ENCODE data around the gene HSPA4.
A peak's percentile ranks its signal among the peaks of the same experiment; 100 is the strongest.
"Not testable (repeated sequence)": the region's sequence is repeated elsewhere in the genome, so short reads cannot be mapped to it uniquely, and the experiment has no call there.

Gene HSPA4

DNA sequence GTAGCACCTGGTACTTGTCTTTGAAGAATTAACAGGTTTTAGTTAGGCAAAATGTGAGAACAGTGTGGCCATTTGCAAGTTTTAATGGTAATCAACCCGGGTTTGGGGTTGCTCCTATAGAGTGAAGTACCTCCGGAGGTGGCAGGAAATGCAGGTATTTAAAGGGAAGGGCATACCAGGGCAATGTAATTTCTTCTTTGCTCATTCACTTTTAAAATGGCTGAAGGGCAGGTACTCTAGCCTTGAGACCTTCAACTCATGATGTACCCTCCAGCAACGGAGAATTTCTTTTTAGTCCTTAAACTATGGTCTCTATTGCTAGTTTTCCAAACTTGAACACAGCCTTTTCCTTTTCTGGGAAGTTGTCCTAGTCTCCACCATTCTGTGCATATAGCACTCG, 1.3 kb upstream of the HSPA4 start:
- no peak for DNase-seq (ENCODE audit: low spot score)

DNA sequence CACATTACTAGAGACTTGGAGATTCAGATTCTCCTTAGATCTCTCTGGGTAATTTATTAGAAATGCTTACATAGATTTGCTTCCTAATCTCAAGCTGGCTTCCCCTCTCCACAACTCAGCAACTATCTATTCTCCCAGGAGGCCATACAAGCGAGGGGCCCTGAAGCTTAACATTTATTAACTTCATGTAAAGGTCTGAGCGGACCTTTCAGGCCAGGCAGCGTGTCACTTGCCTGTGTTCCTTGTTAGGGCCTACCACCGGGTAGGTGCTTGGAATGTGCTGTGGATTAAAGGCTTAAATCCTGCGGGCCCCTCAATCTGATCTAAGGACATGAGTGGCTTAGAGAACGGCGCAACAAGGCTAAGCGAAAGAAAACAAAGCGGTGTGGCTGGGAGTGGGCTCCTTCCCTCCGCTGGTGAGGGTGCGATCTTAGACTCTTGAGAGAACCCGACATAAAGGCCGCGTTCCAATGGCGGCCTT, 712 bp upstream of the HSPA4 start:
- peak; percentile 9 for DNase-seq (ENCODE audit: low spot score)

DNA sequence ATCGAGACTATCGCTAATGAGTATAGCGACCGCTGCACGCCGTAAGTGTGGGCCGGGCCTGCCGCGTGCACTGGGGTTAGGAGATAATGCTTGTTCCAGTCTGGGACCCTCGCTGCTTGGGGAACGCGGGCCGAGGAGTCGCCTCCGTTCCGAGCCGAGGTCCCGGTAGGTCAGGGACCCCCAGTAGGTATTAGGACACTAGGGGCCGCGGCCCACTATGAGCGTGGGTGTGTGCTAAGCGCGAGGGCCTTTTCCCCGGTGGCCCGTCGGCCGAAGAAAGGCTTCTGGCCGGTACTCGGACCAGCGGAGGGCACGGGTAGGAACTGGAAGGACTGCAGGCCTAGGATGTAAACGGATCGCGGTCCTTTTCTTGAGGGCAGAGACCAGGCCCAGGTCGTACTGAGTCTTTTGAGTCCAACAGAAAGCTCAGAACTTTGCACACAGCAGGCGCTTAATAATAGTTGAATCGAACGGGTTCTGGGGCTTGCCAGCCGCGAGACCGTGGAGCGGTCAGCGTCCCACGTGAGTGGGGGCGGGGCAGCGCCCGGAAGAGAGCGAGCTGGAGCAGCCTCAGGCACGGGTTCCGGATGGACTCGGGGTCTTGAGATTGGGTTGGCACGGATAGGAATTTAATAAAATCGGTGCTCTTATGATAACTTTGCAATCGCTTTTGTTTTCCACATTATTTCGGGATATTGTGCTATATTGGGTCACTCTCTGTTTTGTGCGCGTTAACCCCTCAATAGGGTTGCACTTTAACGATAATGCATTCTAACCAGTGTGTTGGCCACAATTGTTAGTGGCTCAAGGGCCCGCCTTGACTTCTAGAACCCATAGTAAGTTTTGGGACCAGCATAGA, 733 bp downstream of the HSPA4 start:
- DNase-seq (ENCODE audit: low spot score): peak; percentile 58

- no peak for DNase-seq (ENCODE audit: low spot score)
Observed at GRCh38 chr5:133053448-133053847, 1.6 kb downstream of the HSPA4 start.

DNA sequence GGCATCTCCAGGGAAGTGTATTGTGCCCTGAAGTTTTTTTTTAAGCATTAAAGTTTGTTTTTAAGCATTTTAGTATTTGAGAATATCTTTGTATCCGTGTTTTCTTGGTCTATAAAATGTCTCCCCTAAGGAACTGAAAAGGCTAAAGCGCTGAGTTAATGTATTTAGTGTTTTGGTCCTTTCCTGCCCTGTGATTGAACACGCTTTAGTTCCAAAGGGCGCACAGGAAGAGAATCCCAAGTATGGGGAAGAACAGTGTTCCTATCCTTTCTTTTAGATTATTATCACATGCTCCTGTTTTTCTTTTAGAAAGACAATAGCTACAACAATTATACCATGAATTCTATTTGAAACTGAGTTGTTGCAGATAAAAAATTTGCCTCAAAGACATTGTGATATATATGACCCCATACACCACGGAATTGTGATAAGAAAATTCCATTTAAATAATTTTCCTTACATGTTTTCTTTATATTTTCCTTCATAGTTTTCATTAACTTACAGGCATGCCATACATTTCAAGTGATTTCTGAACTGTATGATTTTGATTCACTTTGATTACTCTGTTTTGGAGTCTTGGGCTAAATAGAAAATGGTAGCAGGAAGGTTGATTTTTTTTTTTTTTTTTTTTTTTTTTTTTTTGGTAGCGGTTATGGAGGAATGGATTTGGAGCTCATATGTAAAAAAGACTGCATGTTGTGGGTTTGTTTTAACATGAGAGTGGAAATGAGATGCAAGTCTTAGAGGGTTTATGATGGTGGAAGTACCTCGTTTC, 3.1 kb downstream of the HSPA4 start:
- DNase-seq (ENCODE audit: low spot score): no peak

GRCh38 chr5:133056891-133057290, 5.1 kb downstream of the HSPA4 start:
- DNase-seq (ENCODE audit: low spot score): no peak

GRCh38 chr5:133059621-133060020, 7.8 kb downstream of the HSPA4 start:
- DNase-seq (ENCODE audit: low spot score): no peak

GRCh38 chr5:133062276-133062675, 10.5 kb downstream of the HSPA4 start:
- no peak for DNase-seq (ENCODE audit: low spot score)

DNA sequence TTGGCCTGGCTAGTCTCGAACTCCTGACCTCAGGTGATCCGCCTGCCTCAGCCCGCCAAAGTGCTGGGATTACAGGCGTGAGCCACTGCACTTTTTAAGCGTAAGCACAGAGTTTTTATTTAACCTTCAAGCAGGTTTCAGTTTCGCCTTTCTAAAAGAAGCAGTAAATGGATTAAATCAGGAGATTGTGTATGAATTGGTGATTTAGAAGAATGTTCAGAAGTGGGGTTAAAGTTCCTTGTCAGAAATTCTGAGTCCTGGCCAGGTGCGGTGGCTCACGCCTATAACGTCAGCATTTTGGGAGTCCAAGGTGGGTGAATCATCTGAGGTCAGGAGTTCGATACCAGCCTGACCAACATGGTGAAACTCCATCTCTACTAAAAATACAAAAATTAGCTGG, 12.2 kb downstream of the HSPA4 start:
- no peak for DNase-seq (ENCODE audit: low spot score)

GRCh38 chr5:133065471-133065870, 13.7 kb downstream of the HSPA4 start:
- DNase-seq (ENCODE audit: low spot score): no peak

GRCh38 chr5:133066045-133066444, 14.2 kb downstream of the HSPA4 start:
- DNase-seq (ENCODE audit: low spot score): no peak

- DNase-seq (ENCODE audit: low spot score): no peak
Observed at GRCh38 chr5:133072021-133072420, 20.2 kb downstream of the HSPA4 start.

DNA sequence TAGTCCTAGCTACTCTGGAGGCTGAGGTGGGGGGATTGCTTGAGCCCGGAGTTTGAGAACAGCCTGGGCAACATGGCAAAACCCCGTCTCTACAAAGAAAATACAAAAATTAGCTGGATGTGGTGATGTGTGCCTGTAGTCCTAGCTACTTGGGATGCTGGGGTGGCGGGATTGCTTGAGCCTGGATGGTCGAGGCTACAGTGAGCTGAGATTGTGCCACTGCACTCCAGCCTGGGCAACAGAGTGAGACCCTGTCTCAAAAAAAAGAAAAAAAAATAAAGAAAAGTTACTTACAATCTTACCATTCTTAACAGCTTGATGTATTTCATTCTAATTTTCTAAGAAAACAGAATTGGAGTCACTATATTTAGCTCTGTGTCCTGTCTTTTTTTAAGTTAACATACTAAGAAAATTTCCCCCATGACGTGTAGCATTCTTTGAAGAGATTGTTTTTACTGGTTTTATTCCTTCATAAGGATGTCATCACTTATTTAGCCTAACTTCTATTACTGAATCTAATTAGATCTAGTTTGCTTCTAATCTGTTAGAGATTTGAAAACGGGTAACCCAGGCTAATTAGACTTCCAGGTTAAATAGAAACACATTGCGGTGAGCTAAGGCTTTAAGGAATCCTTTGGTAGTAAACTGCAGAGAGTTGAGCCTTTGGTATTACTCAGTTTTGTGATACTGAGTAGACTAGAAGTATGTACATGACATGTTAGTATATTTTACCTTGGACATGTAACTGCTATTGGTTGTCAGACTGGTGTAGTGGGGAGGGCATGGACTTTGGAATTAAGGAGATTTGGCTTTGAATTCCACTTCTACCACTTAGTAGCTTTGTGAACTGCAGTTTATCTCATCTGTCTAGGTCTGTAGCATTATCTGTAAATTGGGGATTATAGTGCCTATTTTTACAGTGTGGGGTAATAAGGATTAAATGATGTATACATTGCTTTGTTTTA, 24.0 kb downstream of the HSPA4 start:
- no peak for DNase-seq (ENCODE audit: low spot score)

GRCh38 chr5:133079048-133079447, 27.2 kb downstream of the HSPA4 start:
- no peak for DNase-seq (ENCODE audit: low spot score)

DNA sequence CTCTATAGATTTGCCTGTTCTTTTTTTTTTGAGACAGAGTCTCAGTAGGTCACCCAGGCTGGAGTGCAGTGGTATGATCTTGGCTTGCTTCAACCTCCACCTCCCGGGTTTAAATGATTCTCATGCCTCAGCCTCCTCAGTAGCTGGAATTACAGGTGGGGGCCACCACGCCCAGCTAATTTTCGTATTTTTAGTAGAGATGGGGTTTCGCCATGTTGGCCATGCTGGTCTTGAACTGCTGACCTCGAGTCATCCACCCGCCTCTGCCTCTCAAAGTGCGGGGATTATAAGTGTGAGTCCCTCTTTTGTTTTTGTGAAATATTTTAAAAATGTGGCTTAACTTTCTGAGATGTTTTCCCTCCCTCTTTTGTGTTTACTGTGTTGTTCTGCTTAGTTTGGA, 29.2 kb downstream of the HSPA4 start:
- DNase-seq (ENCODE audit: low spot score): no peak

GRCh38 chr5:133081703-133082102, 29.9 kb downstream of the HSPA4 start:
- no peak for DNase-seq (ENCODE audit: low spot score)

- DNase-seq (ENCODE audit: low spot score): no peak
Observed at GRCh38 chr5:133082128-133082527, 30.3 kb downstream of the HSPA4 start.

DNA sequence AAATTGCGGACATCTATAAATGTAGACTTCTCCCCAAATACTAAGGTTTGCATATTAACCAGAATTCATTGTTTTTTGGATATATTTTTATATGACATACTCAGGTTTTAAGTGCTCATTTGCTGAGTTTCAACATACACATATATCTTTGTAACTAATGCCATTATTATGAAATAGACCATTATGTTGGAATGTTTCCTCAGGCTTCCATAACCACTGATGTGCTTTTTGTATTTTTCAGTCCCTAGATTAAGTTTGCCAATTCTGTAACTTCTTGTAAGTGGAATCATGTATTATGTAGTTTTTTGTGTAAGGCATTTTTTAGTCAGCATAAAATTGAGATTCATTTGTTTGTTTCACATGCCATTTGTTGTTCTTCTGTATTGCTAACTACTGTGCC, 32.1 kb downstream of the HSPA4 start:
- no peak for DNase-seq (ENCODE audit: low spot score)

DNA sequence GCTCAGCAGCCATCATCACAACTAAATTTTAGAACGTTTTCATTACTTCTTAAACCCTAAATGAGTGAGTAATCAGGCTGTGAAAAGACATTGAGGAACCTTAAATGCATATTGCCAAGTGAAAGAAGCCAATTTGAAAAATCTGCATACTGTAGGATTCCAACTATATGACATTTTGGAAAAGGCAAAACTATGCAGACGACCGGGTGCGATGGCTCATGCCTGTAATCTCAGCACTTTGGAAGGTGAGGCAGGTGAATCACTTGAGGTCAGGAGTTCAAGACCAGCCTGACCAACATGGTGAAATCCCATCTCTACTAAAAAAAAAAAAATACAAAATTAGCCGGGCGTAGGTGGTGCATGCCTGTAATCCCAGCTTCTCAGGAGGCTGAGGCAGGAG, 33.4 kb downstream of the HSPA4 start:
- not testable (repeated sequence) for DNase-seq (ENCODE audit: low spot score)

DNA sequence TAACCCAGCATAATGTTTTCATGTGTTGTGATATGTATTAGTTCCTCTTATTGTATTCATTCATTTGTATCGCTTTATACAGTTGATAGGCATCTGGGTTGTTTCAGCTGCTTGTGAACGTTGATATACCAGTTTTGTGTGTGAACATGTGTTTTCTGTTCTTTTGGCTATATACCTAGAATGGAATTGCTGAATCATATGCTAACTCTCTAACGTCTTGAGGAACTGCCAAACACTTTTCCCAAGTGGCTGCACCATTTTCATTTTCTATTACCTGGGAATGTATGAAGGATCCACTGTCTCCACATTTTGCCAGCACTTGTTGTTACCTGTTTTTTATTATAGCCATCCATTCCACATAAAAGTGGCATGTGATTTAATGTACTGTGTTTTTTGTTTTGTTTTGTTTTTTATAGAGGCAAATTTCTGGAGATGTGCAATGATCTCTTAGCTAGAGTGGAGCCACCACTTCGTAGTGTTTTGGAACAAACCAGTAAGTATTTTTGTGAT, 34.6 kb downstream of the HSPA4 start:
- DNase-seq (ENCODE audit: low spot score): no peak

DNA sequence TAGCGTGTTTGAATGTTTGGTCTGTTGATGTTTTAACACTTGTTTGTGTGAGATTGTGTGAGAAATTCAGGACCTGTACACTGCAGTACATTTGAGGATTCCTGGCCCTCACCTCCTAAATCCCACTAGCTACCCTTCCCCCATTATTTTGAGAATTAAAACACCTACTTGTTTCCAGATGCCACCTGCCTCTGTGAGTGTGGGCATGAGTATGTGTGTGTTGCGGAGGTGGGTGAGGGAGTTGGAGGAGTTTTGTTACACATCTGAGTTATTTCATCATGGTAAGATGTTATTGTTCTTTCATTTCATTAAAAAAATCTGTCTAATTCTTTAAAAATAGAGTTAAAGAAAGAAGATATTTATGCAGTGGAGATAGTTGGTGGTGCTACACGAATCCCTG, 36.3 kb downstream of the HSPA4 start:
- DNase-seq (ENCODE audit: low spot score): no peak

- no peak for DNase-seq (ENCODE audit: low spot score)
Observed at GRCh38 chr5:133091034-133091433, 39.2 kb downstream of the HSPA4 start.

Measured in germinal center (tissue), 1 donor.